ENCODE measurements around the gene METTL17.
A peak's percentile ranks its signal among the peaks of the same experiment; 100 is the strongest.
"Not testable (repeated sequence)": the region's sequence is repeated elsewhere in the genome, so short reads cannot be mapped to it uniquely, and the experiment has no call there.

The METTL17 gene

DNA sequence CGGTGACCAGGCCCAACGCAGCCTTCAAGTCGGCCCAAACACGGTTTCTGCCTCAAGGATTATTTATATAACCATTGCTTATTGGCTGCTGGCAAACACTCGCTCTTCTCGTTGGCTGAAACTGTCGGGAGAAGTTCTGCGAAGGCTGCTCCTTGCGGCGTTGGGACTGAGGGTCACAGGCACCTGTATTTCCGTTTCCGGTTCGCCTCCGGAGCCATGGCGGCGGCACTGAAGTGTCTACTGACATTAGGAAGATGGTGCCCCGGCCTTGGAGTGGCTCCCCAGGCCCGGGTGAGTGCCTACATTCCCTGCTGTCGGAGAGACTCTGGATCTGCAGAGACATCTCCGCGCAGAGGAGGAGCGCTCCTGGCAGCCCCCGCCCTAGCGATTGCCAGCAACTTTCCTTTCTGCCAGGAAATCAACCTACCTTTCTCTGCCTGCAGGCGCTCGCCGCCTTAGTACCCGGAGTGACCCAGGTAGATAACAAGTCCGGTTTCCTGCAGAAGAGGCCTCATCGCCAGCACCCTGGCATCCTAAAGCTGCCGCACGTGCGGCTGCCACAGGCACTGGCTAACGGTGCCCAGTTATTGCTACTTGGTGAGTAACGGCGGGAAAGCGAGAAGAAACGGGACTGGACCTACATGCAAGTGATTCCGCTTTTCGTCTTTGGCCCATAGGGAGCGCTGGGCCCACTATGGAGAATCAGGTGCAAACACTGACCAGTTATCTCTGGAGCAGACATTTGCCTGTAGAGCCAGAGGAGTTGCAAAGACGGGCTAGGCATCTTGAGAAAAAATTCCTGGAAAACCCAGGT lies at the start of gene METTL17:
METTL17 (plus strand) TSS at position 194 of the 814 bp plus-strand sequence; CDS start at position 217, 23 bp downstream.
- DNase-seq (ENCODE audit: low spot score), result peak; percentile 91

DNA sequence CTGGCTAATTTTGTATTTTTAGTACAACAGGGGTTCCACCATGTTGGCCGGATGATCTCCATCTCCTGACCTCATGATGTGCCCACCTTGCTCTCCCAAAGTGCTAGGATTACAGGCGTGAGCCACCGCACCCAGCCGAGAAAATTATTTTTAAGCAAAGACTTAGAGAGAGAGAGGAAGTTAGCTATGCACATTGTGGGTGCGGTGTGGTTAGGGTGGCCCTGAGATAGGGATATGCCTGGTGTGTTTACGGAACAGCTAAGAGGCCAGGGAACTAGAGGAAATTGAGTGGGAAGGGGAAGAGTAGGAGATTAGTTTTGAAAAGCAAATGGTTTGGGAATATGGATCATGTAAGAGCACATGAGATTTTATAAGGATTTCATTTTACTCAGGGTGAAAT lies 44.6 kb upstream of the METTL17 start:
- not testable (repeated sequence) for DNase-seq (ENCODE audit: low spot score)

DNA sequence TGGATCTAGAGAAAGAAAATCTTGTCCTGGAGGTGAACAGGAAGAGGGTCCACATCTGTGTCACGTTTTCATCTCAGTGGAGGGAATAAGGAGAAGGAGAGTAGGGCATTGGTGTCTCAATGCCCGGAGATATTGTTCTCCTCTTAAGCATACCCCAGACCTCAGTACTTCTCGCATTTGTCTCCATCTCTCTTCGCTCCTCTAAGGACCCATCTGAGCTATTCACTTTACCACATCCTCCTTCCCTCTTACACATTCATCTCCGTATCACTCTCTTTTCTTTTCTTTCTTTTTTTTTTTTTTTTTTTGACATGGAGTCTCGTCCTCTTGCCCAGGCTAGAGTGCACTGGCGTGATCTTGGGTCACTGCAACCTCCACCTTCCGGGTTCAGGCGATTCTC lies 43.1 kb upstream of the METTL17 start:
- not testable (repeated sequence) for DNase-seq (ENCODE audit: low spot score)

GRCh38 chr14:20954736-20955537 lies 34.8 kb upstream of the METTL17 start, which contains the start of gene RNASE2:
TSS of gene RNASE2 (plus strand) at chr14:20955487. CDS start at chr14:20955772, 285 bp downstream.
- DNase-seq (ENCODE audit: low spot score), result not testable (repeated sequence)

- not testable (repeated sequence) for DNase-seq (ENCODE audit: low spot score)
Observed at GRCh38 chr14:20955538-20955873, 34.3 kb upstream of the METTL17 start.

DNA sequence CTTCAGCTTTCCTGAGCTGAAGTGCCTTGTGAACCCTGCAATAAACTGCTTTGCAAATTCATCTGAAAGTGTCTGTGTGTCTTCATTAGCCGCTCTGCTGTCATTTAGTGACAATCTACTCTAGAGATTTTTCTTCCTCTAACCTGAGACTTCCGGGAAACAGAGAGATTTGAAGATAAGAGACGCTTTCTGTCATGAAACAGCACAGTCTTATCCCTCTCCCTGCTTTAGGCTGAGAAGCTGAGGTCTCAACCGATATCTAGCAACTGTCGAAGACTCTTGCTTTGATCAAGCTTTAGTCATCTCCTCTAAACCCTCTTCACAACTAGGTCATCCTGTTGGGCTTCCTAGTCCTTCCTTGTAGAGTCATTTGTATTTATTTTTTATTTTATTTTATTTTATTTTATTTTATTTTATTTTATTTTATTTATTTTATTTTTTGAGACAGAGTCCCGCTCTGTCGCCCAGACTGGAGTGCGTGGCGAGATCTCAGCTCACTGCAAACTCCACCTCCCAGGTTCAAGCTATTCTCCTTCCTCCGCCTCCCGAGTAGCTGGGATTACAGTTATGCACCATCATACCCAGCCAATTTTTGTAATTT lies 33.3 kb upstream of the METTL17 start:
- DNase-seq (ENCODE audit: low spot score), result no peak

GRCh38 chr14:20958946-20959345 lies 30.8 kb upstream of the METTL17 start:
- DNase-seq (ENCODE audit: low spot score), result not testable (repeated sequence)

GRCh38 chr14:20969336-20969735 lies 20.4 kb upstream of the METTL17 start:
- DNase-seq (ENCODE audit: low spot score), result no peak

GRCh38 chr14:20970647-20970982 lies 19.2 kb upstream of the METTL17 start:
- no peak for DNase-seq (ENCODE audit: low spot score)

DNA sequence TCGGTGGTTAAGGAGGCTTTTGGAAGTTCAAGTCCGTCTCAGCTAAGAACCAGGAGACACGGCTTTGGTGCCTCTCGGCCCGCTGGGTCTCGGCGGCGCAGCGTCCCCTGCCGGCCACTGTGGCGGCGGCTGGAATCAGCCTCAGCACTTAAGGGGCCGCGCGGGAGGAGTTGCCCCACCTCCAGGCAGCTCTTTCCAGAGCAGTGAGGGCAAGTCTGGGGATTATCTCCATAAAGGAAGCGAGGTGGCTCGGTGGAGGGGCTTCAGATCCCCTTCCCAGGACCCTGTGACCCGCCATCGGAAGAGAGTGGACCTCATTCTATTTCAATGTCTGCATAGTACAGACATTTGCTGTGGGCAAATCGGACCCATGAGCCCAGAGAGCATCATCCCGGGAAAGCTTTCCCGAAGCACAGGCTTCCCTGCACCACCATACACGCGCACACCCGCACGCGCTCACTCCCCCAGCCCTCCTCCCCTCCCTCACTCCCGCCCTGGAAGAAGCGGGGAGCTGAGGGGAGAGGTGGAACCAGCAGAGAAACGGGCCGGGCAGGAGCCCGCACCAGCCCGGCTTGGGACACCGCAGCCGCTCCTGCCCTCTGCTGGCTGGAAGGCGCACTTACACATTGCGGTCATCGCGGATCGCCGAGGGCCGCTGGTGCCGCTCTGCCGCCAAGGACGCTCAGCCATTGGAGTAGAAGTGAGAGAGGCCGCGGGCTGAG lies 18.6 kb upstream of the METTL17 start:
- peak; percentile 93 for DNase-seq (ENCODE audit: low spot score)

- DNase-seq (ENCODE audit: low spot score), result no peak
Observed at GRCh38 chr14:20971705-20972021, 18.1 kb upstream of the METTL17 start.

- DNase-seq (ENCODE audit: low spot score), result no peak
Observed at GRCh38 chr14:20973501-20973900, 16.3 kb upstream of the METTL17 start.

GRCh38 chr14:20976291-20976690 lies 13.5 kb upstream of the METTL17 start:
- no peak for DNase-seq (ENCODE audit: low spot score)

- DNase-seq (ENCODE audit: low spot score), result no peak
Observed at GRCh38 chr14:20978687-20979086, 11.1 kb upstream of the METTL17 start.

DNA sequence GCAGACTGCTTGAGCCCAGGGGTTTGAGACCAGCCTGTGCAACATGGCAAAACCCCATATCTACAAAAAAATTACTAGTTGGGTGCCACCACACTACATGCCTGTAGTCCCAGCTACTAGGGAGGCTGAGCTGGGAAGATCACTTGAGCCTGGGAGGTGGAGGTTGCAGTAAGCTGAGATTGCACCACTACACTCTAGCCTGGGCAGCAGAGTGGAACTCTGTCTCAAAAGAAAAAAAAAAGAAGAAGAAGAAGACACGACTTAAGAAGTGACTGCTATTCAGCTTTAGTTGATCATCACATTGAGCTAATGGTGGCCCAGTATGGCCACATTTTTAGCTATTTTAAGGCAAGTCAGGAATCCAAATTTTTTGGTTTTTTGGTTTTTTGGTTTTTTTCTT lies 8.9 kb upstream of the METTL17 start:
- DNase-seq (ENCODE audit: low spot score), result no peak

DNA sequence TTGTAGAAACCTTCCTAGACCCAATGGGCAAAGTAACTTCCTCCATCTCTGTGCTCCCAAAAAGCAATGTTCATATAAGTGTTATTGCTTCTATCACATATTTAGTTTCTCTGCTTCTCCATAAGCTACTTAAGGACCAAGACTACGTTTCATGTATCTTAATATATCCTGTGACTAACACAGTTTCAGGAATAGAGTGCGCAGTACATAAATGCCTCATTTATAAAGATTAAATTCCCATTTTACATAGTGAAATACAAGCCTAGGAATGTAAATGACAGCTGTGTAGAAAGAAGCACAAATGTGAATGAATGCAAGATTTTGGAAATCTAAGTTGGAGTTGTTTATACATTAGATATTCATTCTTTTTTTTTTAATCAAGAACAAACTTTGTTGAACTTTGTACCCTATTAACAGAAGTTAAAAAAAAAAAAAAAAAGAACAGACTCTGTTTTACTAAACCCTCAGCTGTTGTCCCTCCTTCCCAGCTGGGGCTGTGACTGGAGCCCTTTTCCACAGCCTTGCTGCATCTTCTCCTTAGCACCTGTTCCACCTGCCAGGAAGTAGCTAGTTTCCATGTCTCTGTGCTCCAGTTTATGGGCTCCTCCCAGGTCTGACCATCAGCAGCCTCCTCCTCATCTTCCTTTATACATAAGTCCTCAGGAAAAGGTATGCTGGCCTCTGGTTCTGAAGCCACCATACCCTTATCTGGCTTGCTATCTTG lies 7.0 kb upstream of the METTL17 start:
- no peak for DNase-seq (ENCODE audit: low spot score)

GRCh38 chr14:20985650-20986049 lies 4.1 kb upstream of the METTL17 start:
- DNase-seq (ENCODE audit: low spot score), result not testable (repeated sequence)

DNA sequence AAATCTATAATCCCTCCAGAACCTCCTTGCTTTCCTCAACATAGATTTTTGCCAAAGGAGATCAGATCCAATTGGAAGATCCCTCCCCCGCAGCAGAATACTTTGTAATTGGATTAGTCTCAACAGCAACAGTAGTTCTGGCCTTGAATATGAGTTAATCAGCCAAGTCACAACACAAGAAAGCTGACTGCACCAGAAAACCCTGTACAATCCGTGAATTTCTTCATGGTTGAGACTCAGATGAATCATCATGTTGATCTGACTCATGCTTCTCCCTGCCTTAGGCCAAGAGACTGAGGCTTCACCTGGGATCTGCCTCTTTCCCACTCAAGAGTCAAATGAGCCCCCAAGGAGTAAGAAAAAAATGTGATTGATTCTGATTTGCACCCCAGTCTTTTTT lies 3.0 kb upstream of the METTL17 start:
- DNase-seq (ENCODE audit: low spot score), result no peak

GRCh38 chr14:20988717-20989470 lies 886 bp upstream of the METTL17 start:
- no peak for DNase-seq (ENCODE audit: low spot score)

DNA sequence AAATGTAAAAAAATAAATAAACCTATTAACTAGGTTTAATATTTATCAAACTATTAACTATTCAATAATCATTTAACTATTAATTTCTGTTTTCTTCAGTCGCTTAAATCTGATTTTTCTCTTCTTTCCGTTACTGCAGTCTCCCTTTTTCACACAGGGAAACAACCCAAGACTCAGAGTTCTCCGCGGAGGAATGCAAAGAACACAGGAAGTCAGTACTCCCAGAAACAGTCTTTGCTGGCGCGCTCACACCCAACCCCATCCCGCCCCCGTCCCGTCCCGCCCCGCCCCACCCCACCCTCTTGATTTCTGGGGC lies 351 bp upstream of the METTL17 start:
- DNase-seq (ENCODE audit: low spot score), result no peak

- DNase-seq (ENCODE audit: low spot score), result no peak
Observed at GRCh38 chr14:20996521-20996920, 6.7 kb downstream of the METTL17 start.
